ENCODE results near the gene ZMIZ1.

The ZMIZ1 gene

DNA sequence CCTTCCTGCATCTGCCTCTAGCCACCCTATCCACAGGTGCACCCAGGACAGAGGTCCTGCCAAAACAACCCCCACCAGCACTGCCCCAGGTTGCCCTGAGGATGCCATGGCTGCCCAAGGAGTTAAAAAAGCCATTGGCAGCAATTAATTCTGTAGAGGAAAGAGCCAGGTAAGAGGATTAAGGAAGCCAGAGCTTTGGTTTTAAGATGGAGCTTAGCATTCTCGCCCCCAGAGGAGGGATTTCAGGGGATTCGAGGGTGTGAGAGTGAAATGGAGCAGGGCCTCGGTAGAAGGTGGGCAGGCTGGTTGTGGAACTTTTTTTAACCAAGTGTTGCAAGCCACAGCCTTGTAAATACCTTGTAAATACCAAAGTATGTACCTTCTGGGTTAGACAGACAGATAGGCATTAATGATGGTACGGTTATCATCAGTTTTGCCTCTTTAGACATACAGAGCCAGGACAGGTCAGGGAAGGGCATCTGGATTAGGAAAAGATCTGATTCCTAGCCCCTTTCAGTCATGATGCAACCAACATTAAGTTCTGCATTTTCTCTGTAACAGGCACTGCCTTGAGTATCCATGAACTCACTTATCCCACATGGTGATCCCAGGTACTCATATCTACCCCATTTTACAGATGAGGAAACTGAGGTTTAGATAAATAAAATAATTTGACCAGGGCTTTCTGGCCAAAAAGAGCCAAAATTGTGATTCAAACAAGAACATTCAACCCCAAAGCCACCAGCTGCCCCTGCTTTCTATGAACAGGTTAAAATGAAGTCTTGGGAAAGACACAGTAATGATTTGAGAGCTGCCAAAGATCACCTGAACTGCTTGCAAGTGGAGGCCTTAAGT lies 157.9 kb downstream of the ZMIZ1 start:
- TF ChIP-seq Cebpa-rat (IDR thresholded peaks at IDR 0.05) = no peak

GRCh38 chr10:79229071-79229541 lies 160.3 kb downstream of the ZMIZ1 start:
- Histone ChIP-seq H3K4me3 (peak overlapping the region; percentile 43), H3K4me1 (peaks cover 58% of the 10 kb centered on the region), H3K9ac (peak overlapping the region; percentile 44; the same call in 1 of the 2 replicates), H3K27me3 (no peaks in the 10 kb centered on the region), H4K20me1 (peaks cover 98% of the 10 kb centered on the region), H3K27ac (peak overlapping the region; percentile 72), H3K9me3 (no peaks in the 10 kb centered on the region), H3K4me2 (peak overlapping the region; percentile 89), H3K36me3 (peaks cover 66% of the 10 kb centered on the region)
- no peak for TF ChIP-seq Cebpa-rat (IDR thresholded peaks at IDR 0.05)

More for the DNA sequence above, 157.9 kb downstream of the ZMIZ1 start:
- Histone ChIP-seq H3K4me2 (peak overlapping the region; percentile 89; the same call in 1 of the 2 replicates), H3K9me3 (no peaks in the 10 kb centered on the region), H3K4me1 (peaks cover 58% of the 10 kb centered on the region), H3K36me3 (peaks cover 71% of the 10 kb centered on the region), H4K20me1 (peaks cover 100% of the 10 kb centered on the region), H3K27ac (no peak overlapping the region), H3K27me3 (no peaks in the 10 kb centered on the region), H3K4me3 (no peak overlapping the region), H3K9ac (no peak overlapping the region)

GRCh38 chr10:79229830-79230327 lies 161.1 kb downstream of the ZMIZ1 start:
- Histone ChIP-seq H3K4me3 (peak overlapping the region; percentile 43), H3K4me1 (peaks cover 62% of the 10 kb centered on the region), H3K27me3 (no peaks in the 10 kb centered on the region), H4K20me1 (peaks cover 98% of the 10 kb centered on the region), H3K27ac (peak overlapping the region; percentile 72), H3K4me2 (peak overlapping the region; percentile 89), H3K9ac (peak overlapping the region; percentile 44; the same call in 1 of the 2 replicates), H3K36me3 (peaks cover 64% of the 10 kb centered on the region), H3K9me3 (no peaks in the 10 kb centered on the region)
- no peak for TF ChIP-seq Cebpa-rat (IDR thresholded peaks at IDR 0.05)

DNA sequence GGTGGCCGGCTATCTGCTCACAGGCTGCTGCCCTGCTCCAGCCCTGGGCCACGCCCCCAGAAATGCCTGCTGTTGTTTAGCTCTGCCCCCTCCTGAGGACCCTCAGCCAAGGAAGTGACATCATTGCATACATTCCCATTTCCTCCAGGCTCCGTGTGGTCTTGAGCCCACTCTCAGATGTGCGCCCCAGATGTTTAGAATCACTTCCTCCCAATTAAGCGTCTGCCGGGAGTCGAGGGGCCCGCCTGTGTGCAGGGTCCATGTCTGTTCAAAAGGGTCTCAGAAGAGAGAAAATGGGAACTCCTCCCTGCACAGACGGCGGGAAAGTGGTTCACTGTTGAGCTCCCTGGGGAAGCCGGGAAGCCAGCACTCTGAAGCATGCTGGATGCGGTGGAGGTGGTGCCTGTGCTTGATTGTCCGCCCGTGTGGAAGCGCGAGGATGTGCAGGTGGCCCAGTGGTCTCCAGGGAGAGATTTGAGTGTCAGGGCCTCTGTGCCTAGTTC lies 161.6 kb downstream of the ZMIZ1 start:
- Histone ChIP-seq H3K36me3 (peaks cover 64% of the 10 kb centered on the region), H3K27me3 (no peaks in the 10 kb centered on the region), H3K27ac (peak overlapping the region; percentile 72), H4K20me1 (peaks cover 98% of the 10 kb centered on the region), H3K9me3 (no peaks in the 10 kb centered on the region), H3K4me1 (peaks cover 67% of the 10 kb centered on the region), H3K9ac (peak overlapping the region; percentile 44; the same call in 1 of the 2 replicates), H3K4me3 (peak overlapping the region; percentile 43), H3K4me2 (peak overlapping the region; percentile 89)
- TF ChIP-seq Cebpa-rat (IDR thresholded peaks at IDR 0.05) = no peak

- Histone ChIP-seq H3K27me3 (no peaks in the 10 kb centered on the region), H3K4me2 (peak overlapping the region; percentile 89), H3K9me3 (no peaks in the 10 kb centered on the region), H3K4me3 (no peak overlapping the region), H4K20me1 (peaks cover 98% of the 10 kb centered on the region), H3K27ac (peak overlapping the region; percentile 72; the same call in 1 of the 2 replicates), H3K9ac (no peak overlapping the region), H3K4me1 (peaks cover 67% of the 10 kb centered on the region), H3K36me3 (peaks cover 64% of the 10 kb centered on the region)
- no peak for TF ChIP-seq Cebpa-rat (IDR thresholded peaks at IDR 0.05)
Observed at GRCh38 chr10:79230850-79231249, 162.1 kb downstream of the ZMIZ1 start.

GRCh38 chr10:79231908-79232307 lies 163.1 kb downstream of the ZMIZ1 start:
- Histone ChIP-seq H3K4me3 (no peak overlapping the region), H3K36me3 (peaks cover 64% of the 10 kb centered on the region), H3K4me2 (no peak overlapping the region), H3K9ac (no peak overlapping the region), H3K9me3 (no peaks in the 10 kb centered on the region), H3K4me1 (peaks cover 67% of the 10 kb centered on the region), H3K27me3 (no peaks in the 10 kb centered on the region), H4K20me1 (peaks cover 98% of the 10 kb centered on the region), H3K27ac (no peak overlapping the region)
- no peak for TF ChIP-seq Cebpa-rat (IDR thresholded peaks at IDR 0.05)

- Histone ChIP-seq H3K4me1 (peaks cover 67% of the 10 kb centered on the region), H3K9me3 (no peaks in the 10 kb centered on the region), H3K4me2 (no peak overlapping the region), H3K36me3 (peaks cover 64% of the 10 kb centered on the region), H4K20me1 (peaks cover 98% of the 10 kb centered on the region), H3K4me3 (no peak overlapping the region), H3K9ac (no peak overlapping the region), H3K27me3 (no peaks in the 10 kb centered on the region), H3K27ac (no peak overlapping the region)
- no peak for TF ChIP-seq Cebpa-rat (IDR thresholded peaks at IDR 0.05)
Observed at GRCh38 chr10:79232864-79233263, 164.1 kb downstream of the ZMIZ1 start.

DNA sequence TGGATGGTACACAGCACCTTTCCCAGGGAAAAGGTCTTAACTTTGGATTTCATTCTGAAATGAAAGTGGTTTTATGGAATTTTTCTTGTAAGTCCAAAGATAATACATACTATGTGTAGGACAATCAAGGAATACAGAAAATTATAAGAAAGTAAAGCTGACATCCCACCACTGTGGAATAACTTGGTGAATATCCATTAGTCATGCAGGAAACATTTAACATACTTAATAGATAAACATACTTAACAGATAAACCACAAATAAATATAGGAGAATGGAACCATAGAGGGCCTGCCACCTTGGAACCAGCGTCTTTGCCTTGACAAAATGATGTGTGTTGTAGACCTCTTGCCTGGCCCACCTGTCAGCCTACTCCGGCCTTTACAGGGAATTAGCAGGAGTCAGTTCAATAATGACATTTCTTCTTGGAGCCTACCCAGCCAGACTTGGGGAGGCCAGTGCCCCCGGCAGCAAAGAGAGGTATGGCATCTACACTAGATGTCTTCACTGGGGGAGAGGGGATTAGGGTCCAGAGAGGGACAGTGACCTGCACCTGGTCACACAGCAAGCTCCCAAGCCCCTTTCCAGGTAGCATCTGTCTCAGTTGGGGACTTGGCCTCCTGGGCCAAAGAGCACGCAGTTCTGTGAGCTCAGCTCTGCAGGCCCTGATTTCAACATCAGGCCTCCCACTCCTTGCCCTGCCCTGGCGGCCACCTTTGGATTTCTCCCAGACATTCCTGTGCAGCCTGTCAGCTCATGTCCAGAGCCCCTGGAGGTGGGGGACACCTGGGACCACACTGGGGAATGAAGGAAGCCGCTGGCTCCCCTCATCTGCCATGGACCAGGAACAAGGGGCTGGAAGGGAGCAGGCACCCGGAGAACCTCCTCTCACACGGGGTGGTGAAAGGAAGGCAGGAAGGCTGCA lies 165.9 kb downstream of the ZMIZ1 start:
- Histone ChIP-seq H3K27ac (no peak overlapping the region), H3K9ac (no peak overlapping the region), H3K9me3 (no peaks in the 10 kb centered on the region), H3K36me3 (peaks cover 68% of the 10 kb centered on the region), H4K20me1 (peaks cover 98% of the 10 kb centered on the region), H3K4me3 (no peak overlapping the region), H3K27me3 (no peaks in the 10 kb centered on the region), H3K4me1 (peaks cover 67% of the 10 kb centered on the region), H3K4me2 (no peak overlapping the region)
- no peak for TF ChIP-seq Cebpa-rat (IDR thresholded peaks at IDR 0.05)

DNA sequence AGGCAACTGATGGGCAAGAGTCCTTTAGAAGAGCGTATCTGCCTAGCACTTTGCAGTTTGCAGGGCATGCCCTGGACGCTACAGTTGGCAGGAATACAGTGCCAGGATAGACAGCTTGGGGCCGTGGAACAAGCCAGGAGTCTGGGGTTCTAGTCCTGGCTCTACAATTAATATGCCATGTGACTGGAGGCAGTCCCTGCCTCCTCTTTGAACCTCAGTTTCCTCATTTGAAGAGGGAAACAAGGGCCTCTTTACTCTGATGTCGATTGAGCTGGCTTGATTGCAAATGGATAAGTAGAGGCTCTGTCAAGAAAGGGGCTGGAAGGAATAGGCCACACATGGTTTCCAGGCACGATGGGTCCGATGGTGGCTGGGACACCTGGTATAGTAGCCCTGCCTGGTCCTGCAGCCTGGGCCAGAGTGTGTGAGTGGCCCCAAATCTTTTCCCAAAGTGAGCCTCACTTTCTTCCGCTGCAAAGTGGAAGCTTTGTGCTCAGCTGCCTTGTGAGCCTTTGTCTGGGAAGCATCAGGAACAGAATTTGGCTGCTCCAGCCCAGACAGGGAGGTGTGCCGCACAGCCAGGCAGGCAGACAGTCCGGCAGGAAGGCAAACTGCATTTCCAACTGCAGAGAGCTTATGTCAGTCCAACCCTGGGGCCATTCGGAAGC lies 167.1 kb downstream of the ZMIZ1 start:
- peaks cover 97% of the 10 kb centered on the region for H4K20me1 ChIP-seq
- TF ChIP-seq Cebpa-rat (IDR thresholded peaks at IDR 0.05) = no peak
- peak overlapping the region; percentile 32; the same call in 1 of the 2 replicates for H3K9ac ChIP-seq
- H3K27ac ChIP-seq = 0 out of 2 replicates have a peak overlapping the region, but pooled peaks have one; percentile 8
- H3K4me2 ChIP-seq = peak overlapping the region; percentile 40
- no peaks in the 10 kb centered on the region for H3K9me3 ChIP-seq
- peaks cover 68% of the 10 kb centered on the region for H3K36me3 ChIP-seq
- no peaks in the 10 kb centered on the region for H3K27me3 ChIP-seq
- no peak overlapping the region for H3K4me3 ChIP-seq
- peaks cover 66% of the 10 kb centered on the region for H3K4me1 ChIP-seq

Data from BLaER1 (cell line).